UCSD-AML1 (cell line): ENCODE results near the gene HOXB9.

ENCODE experiments used
- DNase-seq: peaks from one replicate; lab custom pipeline; 2025; ENCODE audit not compliant: unreplicated experiment; lab: John Stamatoyannopoulos, UW

HOXB9 gene

DNA sequence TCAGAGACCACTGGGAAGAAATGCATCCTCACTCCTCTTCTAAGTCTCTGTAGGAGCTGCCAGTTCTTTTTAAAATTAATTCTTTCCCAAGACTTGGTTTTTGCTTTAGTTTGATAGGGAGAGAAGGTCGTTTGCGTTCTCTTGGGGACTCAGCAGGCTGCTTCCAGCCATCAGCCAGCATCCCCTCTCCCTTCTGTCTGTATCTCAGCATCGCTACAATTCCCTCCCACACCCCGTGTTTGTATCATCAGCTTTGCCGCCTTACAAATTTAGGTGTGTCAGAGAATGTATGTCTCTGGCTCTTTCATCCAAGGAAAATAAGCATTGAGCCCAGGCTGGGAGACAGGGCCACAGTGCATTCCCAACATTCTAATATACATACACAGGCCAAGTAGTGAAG lies 26.8 kb downstream of the HOXB9 start:
- DNase-seq = no peak

DNA sequence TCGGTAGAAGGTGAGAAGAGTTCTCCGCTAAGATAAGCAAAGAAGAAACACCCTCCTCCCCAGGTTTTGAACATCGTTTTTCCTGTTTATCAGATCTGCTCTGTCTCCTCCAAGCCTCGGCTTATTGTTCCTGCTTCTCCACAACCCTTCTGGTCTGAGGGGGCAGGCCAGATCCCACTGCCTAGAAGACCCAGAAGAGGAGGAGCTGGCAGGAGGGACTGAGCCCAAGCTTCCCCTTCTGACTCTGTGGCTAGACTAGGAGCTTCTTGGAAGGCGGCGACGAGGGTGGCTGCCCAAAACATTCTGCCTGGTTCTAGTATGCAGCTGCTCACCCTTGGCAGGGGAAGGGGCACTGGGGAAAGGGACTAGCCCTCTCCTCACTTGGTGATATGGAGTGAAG lies 27.4 kb downstream of the HOXB9 start:
- DNase-seq = no peak

DNA sequence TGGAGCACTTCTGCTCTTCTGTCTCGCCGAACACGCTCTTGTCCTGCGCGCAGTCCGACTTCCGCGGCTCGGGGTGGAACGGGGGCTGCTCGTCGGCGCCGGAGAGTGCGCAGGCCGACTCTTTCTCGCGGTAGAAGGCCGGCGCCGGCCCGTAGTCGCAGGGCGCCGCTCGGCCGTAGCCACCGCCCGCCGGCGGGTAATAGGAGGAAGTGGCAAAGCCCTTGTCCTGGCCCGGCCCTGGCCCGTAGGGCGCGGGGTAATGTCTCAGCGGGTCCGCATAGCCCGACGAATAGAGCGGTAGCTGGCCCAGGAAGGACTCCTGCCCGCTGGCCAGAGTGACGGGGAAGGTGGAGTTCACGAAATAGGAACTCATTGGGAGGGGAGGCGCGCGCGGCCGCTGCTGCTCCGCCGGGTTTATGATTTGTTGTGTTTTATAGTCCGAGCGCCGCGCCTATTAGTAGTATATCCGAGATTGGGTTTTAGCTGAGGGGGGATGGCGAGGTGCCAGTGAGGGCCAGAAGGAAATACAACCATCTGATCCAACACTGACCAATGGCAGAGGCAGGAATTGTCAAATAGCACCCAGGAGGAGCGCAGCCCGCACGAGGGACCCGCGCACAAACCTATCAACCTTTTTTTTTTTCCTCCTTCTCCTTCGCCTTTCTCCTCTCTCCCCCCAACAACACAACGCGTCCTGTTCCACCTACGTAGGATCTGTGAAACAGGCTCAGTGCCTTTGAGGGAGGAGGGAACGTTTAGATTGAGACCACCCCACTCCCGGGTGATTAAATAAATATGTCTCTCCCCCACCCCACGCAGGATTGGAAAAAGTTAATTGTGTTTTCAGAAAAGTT lies 28.2 kb downstream of the HOXB9 start:
- DNase-seq = peak; percentile 65

DNA sequence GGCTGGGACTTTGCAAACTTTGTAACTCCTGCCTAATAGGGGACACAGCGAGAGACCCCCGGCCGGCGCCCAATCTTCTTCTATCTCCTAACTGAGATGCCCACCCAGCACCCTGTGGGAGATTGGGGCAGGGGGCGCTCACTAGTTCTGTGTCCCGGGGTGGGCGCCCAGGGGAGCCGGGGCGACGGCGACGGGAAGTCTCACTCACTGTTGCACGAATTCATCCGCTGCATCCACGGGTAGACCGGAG lies 28.7 kb downstream of the HOXB9 start:
- no peak for DNase-seq

DNA sequence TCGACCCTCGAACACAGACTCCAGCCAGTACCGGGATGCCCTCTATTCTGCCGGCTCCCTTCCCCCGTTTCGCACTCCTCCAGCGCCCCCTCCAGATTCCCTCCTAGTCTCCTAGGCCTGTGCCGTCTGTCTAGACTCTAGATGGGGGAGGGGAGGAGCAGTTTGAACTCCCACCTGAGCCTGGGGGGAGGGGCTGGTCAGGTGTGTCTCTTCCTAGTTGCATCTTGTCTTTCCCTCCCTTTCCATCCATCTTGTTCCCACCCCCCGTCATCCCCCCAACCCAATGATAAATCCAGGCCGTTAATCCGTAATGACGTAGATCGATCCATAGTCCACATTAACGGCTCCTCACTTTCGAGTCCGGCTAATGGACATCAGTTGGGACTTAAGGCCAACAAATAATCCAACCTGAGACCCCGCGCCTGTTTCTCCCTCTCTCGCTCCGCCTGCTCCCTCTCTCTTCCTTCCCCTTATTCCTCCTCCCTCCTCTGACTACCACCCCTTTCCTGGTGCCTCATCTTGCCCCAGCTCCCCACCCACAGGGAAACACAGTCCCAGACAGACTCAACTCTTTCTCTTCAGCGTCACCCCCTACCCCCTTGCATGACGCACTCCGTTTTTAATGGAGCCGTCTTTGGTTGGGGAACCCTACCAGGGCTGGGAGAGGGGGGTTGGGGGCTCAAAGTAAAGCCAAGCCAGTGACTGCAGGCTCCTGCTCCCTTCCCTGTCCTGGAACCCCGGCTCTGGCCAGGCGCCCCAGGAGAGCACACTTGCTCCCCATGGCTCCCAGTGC lies 29.2 kb downstream of the HOXB9 start:
- no peak for DNase-seq

DNA sequence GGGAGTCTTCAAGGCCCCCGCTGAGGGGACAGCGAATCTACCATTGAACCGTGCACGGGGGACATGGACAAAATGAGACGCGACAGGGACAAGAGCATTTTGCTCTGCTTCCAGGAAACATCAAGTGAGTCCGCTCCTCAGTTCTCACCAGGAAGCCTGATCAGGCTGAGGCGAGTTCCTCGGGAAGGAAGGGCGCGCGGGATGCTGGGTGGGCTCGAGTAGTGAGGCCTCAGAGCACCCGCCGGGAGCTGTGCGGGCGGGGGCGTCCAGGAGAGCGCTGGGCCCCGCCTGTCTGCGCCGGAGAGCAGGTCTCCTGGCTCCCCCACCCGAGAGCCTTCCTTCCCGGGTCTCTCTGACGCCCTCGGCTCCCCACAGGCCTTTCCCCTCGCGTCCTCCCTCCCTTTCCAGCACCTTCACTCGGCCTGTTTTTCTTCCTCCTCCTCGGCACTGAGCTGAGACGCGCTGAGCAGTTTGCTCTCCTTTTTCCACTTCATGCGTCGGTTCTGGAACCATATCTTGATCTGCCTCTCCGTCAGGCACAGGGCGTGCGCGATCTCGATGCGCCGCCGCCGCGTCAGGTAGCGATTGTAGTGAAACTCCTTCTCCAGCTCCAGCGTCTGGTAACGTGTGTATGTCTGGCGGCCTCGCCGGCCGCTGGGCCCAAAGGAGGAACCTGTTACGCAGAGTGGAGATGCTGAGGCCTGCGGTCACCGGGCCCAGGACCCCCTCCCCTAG lies 30.0 kb downstream of the HOXB9 start:
- DNase-seq = no peak

DNA sequence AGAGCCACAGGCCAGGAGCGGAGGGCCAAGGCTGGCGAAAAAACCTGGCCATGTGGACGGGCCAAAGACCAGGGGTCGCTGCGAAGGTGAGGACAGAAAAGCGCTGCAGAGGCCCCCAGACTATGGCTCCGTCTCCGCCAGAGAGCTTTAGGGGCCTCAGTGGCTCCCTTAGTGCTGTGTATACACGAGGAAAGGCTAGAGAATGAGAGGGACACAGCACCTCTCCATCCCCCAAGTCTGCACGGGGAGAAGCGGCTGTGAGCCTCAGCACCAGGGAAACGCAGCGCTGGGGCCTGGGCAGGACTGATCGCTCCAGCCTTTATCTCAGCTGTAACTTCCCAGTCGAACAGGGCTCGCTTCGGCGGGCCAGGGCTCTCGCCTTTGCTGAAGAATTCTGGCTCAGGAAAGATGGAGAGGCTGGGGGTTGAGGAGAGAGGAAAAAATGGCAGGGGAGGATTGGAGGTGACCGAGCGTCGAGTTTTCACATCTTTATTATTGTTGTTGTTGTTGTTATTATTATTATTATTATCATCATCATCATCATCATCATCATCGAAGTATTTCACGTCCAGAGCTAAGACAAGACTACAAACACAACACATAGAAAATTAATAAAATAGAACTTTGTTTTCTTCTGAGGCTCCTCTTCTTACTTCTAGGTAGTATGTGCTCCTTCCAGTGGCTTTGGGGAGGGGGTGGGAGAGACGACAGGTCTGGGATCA lies 30.7 kb downstream of the HOXB9 start:
- no peak for DNase-seq

DNA sequence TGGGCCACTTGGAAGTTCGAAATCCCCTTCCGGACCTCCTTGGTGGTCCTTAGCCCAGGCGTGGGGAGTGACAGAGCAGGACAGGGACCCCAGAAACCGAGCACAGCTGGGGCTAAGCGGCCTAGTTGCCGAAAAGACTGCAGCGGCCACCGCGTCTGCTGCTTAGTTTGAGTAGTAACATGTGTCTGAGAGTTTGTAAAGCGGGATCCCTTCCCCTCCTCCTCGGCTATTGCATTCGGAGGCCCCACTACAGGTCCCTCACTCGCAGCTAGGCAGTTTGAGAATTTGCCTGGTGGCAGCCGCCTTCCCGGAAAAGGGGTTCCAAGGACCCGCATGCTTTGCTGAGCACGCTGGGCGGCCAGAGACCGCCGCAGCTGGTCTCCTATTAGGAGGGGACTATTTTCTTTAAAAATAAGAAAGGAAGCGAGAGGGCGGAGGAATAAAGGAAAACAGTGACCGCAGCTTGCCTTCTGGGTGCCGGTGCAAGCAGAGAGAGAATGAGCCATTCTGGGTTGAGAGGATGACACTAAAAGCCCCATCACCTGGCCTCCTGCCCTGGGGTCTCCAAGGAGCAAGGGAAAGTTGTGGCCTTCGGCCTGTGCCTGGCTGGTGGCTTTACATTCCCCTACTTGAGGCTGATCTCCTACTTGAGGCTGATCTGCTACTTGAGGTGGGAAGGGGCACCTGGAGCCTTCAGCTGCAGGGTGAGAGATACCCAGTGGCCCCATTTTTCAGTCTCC lies 31.4 kb downstream of the HOXB9 start:
- no peak for DNase-seq

DNA sequence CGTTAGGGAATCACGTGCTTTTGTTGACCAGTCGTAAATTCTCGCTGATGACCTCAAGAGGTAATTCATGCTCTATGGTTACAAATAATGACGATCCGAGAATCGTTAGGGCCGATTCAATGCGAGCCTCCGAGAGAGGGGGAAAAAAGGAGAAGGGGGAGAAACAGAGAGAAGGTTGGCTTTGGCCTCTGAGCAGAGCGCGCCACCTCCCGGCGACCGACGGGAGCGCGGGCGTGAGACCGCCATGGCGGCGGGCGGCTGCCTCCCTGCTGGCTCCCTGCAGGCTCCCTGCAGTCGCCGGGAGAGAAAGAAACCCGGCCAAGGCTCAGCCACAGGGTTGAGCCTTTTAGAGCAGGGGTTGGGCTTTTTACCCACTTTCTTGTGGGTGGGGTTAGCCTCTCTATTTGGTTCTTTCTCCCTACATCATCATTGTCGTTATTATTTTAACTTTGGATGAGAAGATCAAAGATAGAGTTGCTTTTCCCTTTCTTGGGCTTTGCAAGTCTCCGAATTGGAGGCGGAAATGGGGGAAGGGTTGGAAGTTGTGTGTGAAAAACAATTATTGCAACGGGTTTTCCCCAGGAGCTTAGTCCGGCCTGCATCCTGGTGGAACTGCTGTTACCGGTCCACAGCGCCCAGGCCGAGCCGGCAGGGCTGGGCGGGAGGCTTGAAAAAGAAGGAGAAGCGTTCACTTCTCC lies 32.2 kb downstream of the HOXB9 start:
- peak; percentile 81 for DNase-seq

DNA sequence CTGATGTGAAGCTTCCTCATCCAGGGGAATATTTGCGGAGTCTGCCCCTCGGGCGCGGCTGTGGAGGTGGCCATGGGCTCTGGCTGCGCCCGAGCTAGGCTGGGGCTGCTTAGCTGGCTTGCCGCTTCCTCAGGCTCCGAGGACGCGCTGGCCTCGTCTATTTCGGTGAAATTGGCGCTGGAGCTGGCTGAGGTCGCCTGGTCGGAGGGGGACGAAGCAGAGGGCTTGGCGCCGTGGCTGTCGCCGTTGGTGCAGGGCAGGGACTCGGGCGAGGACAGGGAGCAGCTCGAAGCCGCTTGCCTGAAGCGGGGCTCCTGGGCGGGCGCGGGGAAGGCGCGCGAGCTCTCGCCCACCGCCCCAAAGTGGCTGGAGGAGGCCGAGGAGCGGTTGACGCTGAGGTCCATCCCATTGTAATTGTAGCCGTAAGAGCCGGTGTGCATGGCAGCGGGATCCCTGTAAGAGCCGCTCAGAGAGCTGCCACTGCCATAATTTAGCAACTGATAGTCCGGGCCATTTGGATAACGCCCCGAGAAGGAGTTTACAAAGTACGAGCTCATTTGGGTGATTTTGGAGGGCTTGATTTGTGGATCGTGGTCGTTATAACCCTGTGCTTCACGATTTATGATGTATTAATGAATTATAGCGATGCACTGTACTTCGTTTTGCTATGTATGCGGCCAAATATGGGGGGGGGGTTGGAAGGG lies 32.9 kb downstream of the HOXB9 start, which contains the start of gene HOXB5:
Gene HOXB5, minus strand, starts transcription at position 654 of the 704 bp plus-strand sequence. Its CDS starts 97 bp downstream, at position 557.
- DNase-seq = peak; percentile 40

DNA sequence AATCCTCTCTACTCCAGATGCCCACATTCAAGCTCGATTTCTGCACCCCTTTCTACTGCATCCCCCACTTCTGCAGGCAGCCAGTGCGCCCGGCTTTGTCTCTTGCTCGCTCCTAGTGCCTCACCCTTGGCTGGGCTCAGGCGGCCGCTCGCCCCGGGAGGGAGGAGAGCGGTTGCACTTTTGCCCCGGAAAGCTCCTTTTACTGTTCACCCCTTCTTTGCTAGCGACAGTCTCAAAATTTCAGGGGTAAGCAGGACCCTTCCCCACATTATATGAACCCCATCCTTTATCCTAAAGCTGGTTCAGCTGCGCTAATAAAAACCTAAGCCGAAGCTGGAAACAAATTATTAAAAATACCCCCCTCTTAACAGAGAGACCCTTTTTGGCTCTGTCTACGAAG lies 33.6 kb downstream of the HOXB9 start:
- DNase-seq = no peak

DNA sequence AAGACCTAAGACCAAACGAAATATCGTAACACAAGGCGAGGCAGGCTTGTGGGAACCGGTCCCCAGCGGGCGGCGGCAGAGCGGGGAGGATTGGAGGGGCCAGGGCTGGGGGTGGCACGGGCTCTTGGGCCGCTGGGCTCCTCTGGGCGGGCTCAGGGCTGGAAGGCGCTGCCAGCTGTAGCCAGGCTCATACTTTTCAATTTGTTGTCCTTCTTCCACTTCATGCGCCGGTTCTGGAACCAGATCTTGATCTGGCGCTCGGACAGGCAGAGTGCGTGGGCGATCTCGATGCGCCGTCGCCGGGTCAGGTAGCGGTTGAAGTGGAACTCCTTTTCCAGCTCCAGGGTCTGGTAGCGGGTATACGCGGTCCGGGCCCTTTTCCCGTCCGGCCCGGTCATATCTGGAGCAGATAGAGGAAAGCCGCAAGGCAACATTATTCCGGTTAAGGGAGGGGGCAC lies 34.1 kb downstream of the HOXB9 start:
- no peak for DNase-seq

DNA sequence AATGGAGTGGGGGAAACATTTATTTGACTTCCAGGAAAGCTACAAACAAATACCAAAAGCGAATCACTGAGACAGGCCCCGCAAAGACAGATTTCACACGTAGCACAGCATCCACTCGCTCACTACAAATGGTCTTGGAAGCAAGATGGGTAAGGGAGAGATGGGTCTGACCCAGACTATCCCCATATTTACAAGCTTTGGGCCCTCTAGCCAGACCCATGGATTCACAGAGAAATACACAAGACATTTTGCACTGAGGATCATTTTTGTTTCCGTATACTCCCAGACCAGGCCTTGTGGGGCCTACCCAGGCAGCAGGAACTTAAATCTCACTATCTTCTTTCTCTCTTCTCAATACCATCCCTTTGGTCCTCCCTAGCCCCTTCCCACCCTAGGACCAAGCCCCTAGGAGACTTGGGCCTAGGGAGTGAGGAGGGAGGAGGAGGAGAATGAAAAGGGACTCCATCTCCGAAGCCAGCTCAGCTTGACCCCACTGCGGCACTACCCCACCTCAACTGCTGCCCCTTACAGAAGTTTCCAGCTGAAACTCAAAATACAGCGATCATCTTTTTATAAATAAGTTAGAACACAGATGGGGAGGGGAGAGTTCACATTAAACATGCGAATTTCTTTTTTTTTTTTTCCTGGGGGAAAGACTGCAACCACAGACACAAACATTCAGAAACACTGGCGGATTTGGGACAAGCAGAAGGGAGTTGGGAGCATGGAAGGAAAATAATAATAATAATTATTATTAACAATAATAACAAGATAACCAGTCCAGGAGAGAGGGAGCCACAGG lies 34.7 kb downstream of the HOXB9 start:
- no peak for DNase-seq

DNA sequence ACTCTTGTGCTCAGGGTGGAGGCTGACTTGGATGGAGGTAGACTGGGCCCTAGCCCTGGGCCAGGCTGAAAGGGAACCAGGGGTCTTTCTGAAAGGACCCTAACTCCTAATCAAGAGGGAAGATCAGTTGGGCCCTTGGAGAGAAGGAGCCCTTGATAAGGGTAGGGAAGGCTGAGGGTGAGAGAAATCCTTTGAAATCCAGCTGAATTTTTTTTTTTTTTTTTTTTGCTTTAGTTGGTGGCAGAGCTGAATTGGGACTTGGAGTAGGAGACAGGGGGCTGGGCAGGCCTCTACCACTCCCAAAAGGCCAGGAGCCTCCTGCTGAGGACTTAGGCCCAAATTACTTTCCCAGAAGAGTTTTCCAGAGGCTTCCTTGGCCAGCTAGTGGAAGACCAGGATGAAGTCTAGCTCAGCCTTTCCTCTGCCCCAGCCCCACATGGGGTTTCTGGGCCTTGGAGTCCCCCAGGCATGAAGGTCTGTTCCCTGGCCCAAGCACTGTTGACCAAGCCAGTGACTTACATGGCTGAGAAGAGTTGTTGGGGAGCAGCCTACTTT lies 35.5 kb downstream of the HOXB9 start:
- no peak for DNase-seq

DNA sequence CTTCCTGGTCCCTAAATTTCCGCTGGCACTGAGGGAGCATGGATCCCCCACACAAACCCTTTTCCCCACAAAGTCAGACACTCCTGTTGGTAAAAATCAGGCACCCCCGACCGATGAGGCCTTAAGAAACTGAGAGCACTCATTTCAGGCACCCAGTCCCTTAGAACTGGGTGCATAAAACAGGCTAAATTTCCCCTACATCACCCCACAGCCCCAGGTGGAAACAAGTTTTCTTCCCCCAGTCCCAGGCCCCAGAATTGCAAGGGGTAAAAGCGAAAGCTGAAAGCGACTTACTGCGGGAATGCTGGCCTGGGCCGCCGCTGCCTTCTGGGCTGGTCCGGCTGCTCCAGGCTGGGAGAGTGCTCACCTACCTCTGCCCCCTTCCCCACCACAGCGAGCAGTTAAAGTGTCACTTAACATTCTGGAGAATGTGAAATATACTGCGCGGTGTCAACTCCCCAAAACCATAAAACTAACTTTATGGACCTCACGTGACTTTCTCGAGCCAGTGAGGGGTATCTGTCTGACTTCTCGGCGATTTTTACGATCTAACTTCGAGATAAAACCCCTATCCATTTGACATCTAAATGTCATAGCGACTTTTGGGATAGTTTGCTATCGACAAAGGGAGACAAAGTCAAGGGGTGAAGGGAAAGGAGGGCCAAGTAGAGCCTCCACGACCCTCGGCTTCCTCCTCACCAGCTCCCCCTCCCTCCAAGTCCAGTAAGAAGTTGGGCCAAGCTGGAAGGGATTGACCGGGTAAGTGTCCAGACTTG lies 36.1 kb downstream of the HOXB9 start, which contains the start of gene HOXB3:
Gene HOXB3, minus strand, starts transcription at position 411 of the 776 bp plus-strand sequence. CDS start 37,767 bp downstream, outside the sequence.
- no peak for DNase-seq

DNA sequence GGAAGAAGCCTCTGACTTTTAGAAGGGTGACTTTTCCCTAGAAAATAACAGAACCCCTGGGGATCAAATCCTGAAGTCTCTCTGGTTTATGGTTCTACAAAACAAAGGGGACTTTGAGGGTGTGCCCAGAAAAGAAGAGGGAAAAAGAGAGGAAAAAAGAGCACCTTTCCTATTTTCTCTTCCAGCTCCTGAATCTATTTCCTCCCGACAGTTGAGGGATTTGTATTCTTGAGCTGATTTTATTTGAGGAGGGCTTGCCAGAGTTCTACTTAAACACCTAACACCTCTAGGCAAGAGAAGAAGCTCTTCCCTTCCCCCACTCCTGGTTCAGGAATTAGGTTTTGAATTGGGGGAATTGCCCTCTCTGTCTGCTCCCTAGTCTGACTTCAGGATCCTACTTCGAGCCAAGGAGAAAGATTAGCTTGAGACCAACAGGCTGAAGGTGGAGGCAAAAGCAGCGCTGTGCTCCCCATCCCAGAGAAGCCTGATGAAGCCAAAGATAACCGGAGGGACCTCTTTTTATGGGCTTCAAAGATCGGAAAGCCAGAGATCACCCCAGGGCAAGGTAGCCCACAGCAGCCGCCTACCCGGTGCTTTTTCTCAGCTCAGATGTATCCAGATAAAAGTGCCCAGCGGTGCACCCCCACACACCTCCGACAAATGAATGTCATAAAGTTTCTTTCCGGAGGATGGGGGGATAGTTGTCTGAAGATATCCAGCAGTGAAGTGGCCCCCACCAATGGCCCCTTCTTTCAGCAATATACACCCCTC lies 36.9 kb downstream of the HOXB9 start:
- no peak for DNase-seq
